GM19467 (cell line): ENCODE results near the gene MYL5.
"Not testable (repeated sequence)": the region's sequence is repeated elsewhere in the genome, so short reads cannot be mapped to it uniquely, and the experiment has no call there.

ENCODE experiments used
- ATAC-seq: cut with Tn5 transposase; IDR thresholded peaks from one replicate; pipeline ENCODE4 v1.9.1; 2021; ENCODE audit warnings: mild to moderate bottlenecking, moderate library complexity; ENCODE audit not compliant: unreplicated experiment

MYL5 gene

GRCh38 chr4:722851-723360 is 48.6 kb downstream of the MYL5 start:
- ATAC-seq = no peak

DNA sequence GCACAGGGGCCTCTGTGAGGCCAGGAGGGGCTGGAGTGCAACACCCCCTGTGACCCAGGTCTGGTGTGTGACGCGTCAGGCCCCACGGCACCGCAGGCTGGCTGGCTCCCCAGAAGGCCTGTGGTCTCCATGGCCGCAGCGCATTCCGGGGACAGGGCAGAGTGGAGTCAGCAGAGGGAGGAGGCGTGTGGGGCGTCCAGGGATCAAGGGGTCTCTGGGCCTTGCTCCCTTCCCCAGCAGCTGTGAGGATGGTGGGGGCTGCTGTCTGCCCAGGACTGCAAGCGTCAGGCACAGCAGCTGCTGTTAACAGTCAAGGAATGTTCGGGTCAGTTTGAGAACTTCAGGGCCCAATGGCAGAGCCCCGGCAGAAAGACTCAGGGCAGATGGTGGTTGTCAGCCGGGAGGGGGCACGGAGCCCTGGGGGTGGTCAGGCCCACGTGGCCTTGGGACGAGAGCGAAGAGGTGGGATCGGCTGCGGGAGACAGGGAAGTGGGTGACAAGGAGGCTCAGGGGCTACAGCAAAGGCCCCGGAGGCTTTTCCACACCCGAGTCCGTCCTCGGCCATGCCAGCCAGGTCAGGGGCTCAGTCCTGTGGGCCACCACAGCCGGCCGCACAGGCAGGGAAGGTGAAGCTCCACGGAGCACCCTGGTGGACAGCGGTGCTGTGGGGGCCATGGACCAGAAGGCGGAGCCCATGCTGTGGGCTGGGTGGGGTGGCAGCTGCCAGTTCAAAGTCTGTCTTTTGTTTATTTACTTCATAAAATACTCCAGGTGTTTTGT is 49.6 kb downstream of the MYL5 start:
- ATAC-seq = no peak

DNA sequence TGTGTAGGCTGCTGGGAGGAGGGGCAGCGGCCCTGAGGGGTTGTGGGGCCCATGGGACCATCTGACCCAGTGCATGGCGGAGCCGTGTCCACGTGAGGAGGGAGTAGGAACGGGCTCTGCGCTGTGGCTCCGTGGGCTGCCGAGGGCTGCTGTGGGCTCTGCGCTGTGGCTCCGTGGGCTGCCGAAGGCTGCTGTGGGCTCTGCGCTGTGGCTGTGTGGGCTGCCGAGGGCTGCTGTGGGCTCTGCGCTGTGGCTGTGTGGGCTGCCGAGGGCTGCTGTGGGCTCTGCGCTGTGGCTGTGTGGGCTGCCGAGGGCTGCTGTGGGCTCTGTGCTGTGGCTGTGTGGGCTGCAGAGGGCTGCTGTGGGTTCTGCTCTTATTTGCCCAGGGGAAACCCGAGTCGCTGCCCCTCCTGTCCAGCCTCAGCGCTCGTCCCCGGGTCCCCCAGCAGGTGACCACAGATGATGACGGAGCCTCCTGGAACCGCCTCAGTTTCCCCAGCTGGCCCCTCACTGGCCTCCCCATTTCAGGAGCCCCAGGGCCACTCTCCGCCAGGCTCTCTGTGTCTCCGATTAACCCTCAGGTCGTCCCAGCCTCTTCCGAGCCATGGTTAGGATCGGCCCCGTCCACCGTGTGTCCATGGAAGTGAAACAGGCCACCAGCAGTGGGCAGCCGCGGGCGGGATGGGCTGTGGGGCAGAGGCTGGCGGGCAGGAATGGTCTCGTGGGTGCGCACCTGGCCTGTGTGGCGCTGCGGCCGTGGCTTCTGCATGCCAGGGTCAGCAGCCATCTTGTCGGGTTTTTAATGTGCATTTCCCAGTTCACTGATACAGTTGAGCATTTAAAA is 51.3 kb downstream of the MYL5 start:
- no peak for ATAC-seq

GRCh38 chr4:726235-726787 is 52.0 kb downstream of the MYL5 start:
- ATAC-seq = no peak

DNA sequence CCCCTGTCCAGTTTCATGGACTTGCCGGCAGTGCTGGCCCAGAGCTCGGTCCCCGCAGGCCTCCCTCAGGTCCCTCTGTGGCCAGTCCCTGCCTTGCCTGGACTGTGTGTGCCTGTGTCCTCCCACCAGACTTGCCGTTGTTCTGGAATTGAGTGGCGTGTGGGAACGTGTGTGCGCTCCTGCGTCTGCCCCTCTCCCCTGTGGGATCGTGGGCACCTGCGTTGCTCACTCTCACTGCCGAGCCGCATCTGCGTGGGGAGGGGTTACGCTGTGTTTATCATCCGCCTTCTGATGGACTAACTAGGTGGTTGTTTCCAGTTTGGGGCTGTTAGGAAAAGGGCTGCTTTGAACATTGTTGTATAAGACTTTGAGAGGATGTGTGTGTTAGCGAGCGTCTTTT is 52.5 kb downstream of the MYL5 start:
- no peak for ATAC-seq

- ATAC-seq = no peak
Observed at GRCh38 chr4:727576-727975, 53.2 kb downstream of the MYL5 start.

- no peak for ATAC-seq
Observed at GRCh38 chr4:729336-730315, 55.3 kb downstream of the MYL5 start.

DNA sequence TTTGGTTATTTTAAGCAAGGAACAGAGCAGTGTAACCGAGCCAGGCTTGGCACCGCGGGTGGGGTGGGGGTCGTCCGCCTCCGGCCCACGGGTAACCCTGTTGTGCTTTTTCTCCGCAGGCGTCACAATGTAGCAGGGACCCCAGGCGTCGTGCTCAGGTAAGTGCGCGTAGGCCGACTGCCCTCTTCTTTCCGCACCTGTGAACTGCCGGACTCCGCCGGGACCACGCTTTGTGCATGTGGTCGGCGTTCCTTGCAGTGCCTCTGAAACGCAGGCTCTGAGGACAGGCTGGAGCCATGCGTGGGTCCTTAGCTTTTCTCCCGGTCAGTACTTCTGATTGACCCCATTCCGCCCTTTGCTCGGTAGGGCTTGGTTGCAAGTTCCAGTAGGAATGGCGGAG is 56.2 kb downstream of the MYL5 start:
- ATAC-seq = no peak

DNA sequence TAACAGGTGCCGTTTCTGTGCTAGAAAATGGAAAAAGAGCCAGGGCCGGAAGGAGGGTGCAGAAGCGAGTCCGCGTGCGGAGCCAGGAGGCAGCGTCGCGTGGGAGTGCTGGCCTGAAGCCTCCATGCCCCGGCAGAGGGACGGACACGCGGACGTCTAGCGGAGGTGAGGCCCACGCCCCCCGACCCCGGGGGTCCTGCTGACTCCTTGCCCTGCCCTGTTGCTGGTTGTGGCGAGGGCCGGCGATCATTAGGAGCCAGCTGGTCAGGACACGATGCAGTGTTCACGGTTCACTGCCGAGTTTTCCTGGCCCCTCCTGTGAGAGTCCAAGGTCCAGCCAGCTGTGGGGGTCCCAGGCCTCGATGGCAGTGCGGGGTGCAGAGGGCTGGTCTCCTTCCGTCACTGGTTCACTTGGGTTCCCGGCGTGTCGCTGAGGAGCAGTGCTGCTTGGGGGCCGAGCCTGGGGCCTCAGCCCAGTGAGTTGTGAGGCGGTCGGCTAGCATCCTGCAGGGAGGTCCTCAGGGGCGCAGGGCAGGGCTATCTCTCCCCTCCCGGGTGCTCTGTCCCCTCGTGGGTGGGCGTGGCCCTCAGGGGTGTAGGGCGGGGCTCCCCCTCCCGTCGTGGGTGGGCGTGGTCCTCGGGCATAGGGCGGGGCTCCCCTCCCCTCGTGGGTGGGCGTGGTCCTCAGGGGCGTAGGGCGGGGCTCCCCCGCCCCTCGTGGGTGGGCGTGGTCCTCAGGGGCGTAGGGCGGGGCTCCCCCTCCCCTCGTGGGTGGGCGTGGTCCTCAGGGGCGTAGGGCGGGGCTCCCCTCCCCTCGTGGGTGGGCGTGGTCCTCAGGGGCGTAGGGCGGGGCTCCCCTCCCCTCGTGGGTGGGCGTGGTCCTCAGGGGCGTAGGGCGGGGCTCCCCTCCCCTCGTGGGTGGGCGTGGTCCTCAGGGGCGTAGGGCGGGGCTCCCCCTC is 56.9 kb downstream of the MYL5 start:
- not testable (repeated sequence) for ATAC-seq
